HG03457 (cell line): Measurements from ENCODE around the gene DALRD3.

ENCODE experiments used
- ATAC-seq: cut with Tn5 transposase; IDR thresholded peaks from one replicate; pipeline ENCODE4 v1.9.1; 2021; ENCODE audit warnings: moderate number of reproducible peaks; ENCODE audit not compliant: unreplicated experiment

The DALRD3 gene

GRCh38 chr3:49006408-49007067 lies 11.8 kb downstream of the DALRD3 start:
- no peak for ATAC-seq

GRCh38 chr3:49005998-49006397 lies 12.4 kb downstream of the DALRD3 start:
- ATAC-seq: no peak

- ATAC-seq: no peak
These were observed 13.1 kb downstream of the DALRD3 start for GRCh38 chr3:49005303-49005680.

GRCh38 chr3:49004352-49005302 lies 13.8 kb downstream of the DALRD3 start:
- no peak for ATAC-seq

- ATAC-seq: no peak
These were observed 17.2 kb downstream of the DALRD3 start for GRCh38 chr3:49001155-49001554.

GRCh38 chr3:48999085-48999858 lies 19.1 kb downstream of the DALRD3 start:
- ATAC-seq: no peak

GRCh38 chr3:48997714-48998637 lies 20.4 kb downstream of the DALRD3 start:
- ATAC-seq: no peak

- ATAC-seq: no peak
These were observed 21.2 kb downstream of the DALRD3 start for GRCh38 chr3:48997102-48997635.

GRCh38 chr3:48996640-48997039 lies 21.7 kb downstream of the DALRD3 start:
- no peak for ATAC-seq

- ATAC-seq: no peak
These were observed 24.5 kb downstream of the DALRD3 start for GRCh38 chr3:48993834-48994233.

- no peak for ATAC-seq
These were observed 26.4 kb downstream of the DALRD3 start for GRCh38 chr3:48991851-48992545.

GRCh38 chr3:48990636-48991469 lies 27.5 kb downstream of the DALRD3 start:
- peak; percentile 3 for ATAC-seq

- ATAC-seq: peak; percentile 41
These were observed 28.4 kb downstream of the DALRD3 start, which contains the start of gene P4HTM for GRCh38 chr3:48989796-48990635. Gene P4HTM, plus strand, starts transcription at chr3:48990241. Its CDS starts 16 bp downstream, at chr3:48990257.

- no peak for ATAC-seq
These were observed 29.1 kb downstream of the DALRD3 start for GRCh38 chr3:48989126-48989795.

- ATAC-seq: no peak
These were observed 32.5 kb downstream of the DALRD3 start for GRCh38 chr3:48985831-48986376.

GRCh38 chr3:48984663-48985062 lies 33.7 kb downstream of the DALRD3 start:
- ATAC-seq: no peak

- ATAC-seq: no peak
These were observed 35.3 kb downstream of the DALRD3 start for GRCh38 chr3:48983096-48983495.
